Stomach (tissue), 4 donors: ENCODE measurements around the gene NR5A2.

Source experiments
- CTCF ChIP-seq, 7 experiments: fragments of 450-650 bp in 4 of 7; fragments of 200-600 bp in 3 of 7; sonication (generic) in 3 of 7; IDR thresholded peaks; one replicate each; pipeline ENCODE4 v1.5.1; 2016 to 2019; ENCODE audit warnings: antibody characterized with exemption in 7 of 7, control low read depth in 2 of 7, mild to moderate bottlenecking in 1 of 7
- EP300 ChIP-seq: sonication (generic); formaldehyde crosslinking; IDR thresholded peaks from one replicate; pipeline ENCODE4 v1.6.1; 2017; ENCODE audit warnings: antibody characterized with exemption
- POLR2A ChIP-seq, 4 donors: fragments of 450-650 bp; IDR thresholded peaks; one replicate each; pipeline ENCODE4 v1.6.1; 2016; ENCODE audit warnings: antibody characterized with exemption in 4 of 4, control low read depth in 2 of 4, mild to moderate bottlenecking in 1 of 4, moderate library complexity in 1 of 4
- POLR2AphosphoS5 ChIP-seq, 3 donors: sonication (generic); formaldehyde crosslinking; IDR thresholded peaks; one replicate each; pipeline ENCODE4 v1.6.1; 2016; ENCODE audit warnings: antibody characterized with exemption in 3 of 3

- no peak for TF ChIP-seq CTCF (IDR thresholded peaks at IDR 0.05)
- no peak for TF ChIP-seq POLR2A (IDR thresholded peaks at IDR 0.05)
- TF ChIP-seq POLR2AphosphoS5 (IDR thresholded peaks at IDR 0.05), result peak; percentile 8 to 60 (median 33)
- no peak for TF ChIP-seq EP300
These were observed 48.5 kb downstream of the NR5A2 start for GRCh38 chr1:200075938-200076546.
